HG03135 (cell line): ENCODE measurements around the gene ATP1A4.

Experiments used
- ATAC-seq: cut with Tn5 transposase; IDR thresholded peaks from one replicate; pipeline ENCODE4 v1.9.1; 2021; ENCODE audit warnings: mild to moderate bottlenecking, moderate library complexity; ENCODE audit not compliant: unreplicated experiment

ATP1A4 gene

GRCh38 chr1:160224606-160225005, 73.2 kb downstream of the ATP1A4 start:
- no peak for ATAC-seq

- no peak for ATAC-seq
Measured at GRCh38 chr1:160225345-160225744, 73.9 kb downstream of the ATP1A4 start.

GRCh38 chr1:160226623-160227022, 75.2 kb downstream of the ATP1A4 start:
- ATAC-seq = no peak

- ATAC-seq = no peak
Measured at GRCh38 chr1:160227034-160227433, 75.6 kb downstream of the ATP1A4 start.

- no peak for ATAC-seq
Measured at GRCh38 chr1:160227561-160227960, 76.2 kb downstream of the ATP1A4 start.

GRCh38 chr1:160228431-160228830, 77.0 kb downstream of the ATP1A4 start:
- ATAC-seq = no peak

GRCh38 chr1:160232911-160233310, 81.5 kb downstream of the ATP1A4 start:
- ATAC-seq = no peak
